Measurements from ENCODE around the gene ADGRD1. TPM values are rescaled to one million over a fixed set of nuclear protein-coding genes. Genes with fewer than 3 reads are reported as not detected.
A peak's percentile ranks its signal among the peaks of the same experiment; 100 is the strongest.

The ADGRD1 gene
- total and polyA plus RNA-seq, 8 donors: 1.4 to 7.3 (median 5.2) TPM

- Histone ChIP-seq H3K9me3 (no peaks in the 10 kb centered on the region), H3K27ac (no peak overlapping the region), H3K27me3 (no peaks in the 10 kb centered on the region), H3K4me1 (no peaks in the 10 kb centered on the region), H3K4me3 (no peak overlapping the region), H3K36me3 (no peaks in the 10 kb centered on the region)
- TF ChIP-seq CTCF (IDR thresholded peaks at IDR 0.05): no peak
- FAIRE-seq (no peak), DNase-seq (peak in 1 of 6 donors; percentile 37), ATAC-seq (no peak)
- intact Hi-C loops (cut with DNase I): no loop called here
- 75 to 76% methylated on average over 13 of the region's 13 CpGs for WGBS, 2 donors
These were observed 143.0 kb downstream of the ADGRD1 start for GRCh38 chr12:131096681-131097181.

GRCh38 chr12:131097202-131098177 lies 143.8 kb downstream of the ADGRD1 start:
- Histone ChIP-seq H3K4me3 (no peak overlapping the region), H3K27me3 (no peaks in the 10 kb centered on the region), H3K36me3 (no peaks in the 10 kb centered on the region), H3K9me3 (no peaks in the 10 kb centered on the region), H3K27ac (no peak overlapping the region), H3K4me1 (no peaks in the 10 kb centered on the region)
- DNase-seq (peak in 1 of 6 donors; percentile 47), ATAC-seq (no peak), FAIRE-seq (no peak)
- TF ChIP-seq CTCF (IDR thresholded peaks at IDR 0.05): no peak
- intact Hi-C loops (cut with DNase I): no loop called here
- 70 to 76% methylated on average over 27 to 31 of the region's 31 CpGs for WGBS, 2 donors

GRCh38 chr12:131098178-131098981 lies 144.7 kb downstream of the ADGRD1 start:
- no peaks in the 10 kb centered on the region for H3K4me1 ChIP-seq
- TF ChIP-seq CTCF (IDR thresholded peaks at IDR 0.05): no peak

GRCh38 chr12:131100031-131100674 lies 146.4 kb downstream of the ADGRD1 start:
- Histone ChIP-seq H3K4me3 (no peak overlapping the region), H3K9me3 (no peaks in the 10 kb centered on the region), H3K27ac (no peak overlapping the region), H3K36me3 (no peaks in the 10 kb centered on the region), H3K27me3 (no peaks in the 10 kb centered on the region), H3K4me1 (no peaks in the 10 kb centered on the region)
- no peak for TF ChIP-seq CTCF (IDR thresholded peaks at IDR 0.05)
- 83 to 91% methylated on average over 5 of the region's 5 CpGs for WGBS, 2 donors
- no peak for FAIRE-seq
- ATAC-seq: no peak
- intact Hi-C loops (cut with DNase I): loop anchor here in 2 of 3 donors (10.0 kb wide), 2 partner anchors 355 to 905 kb away; no protein-coding TSS in a partner anchor
- DNase-seq: no peak

More at GRCh38 chr12:131098178-131098981, 144.7 kb downstream of the ADGRD1 start:
- Histone ChIP-seq H3K27ac (no peak overlapping the region), H3K4me3 (no peak overlapping the region), H3K9me3 (no peaks in the 10 kb centered on the region), H3K27me3 (no peaks in the 10 kb centered on the region), H3K36me3 (no peaks in the 10 kb centered on the region)
- FAIRE-seq (no peak), ATAC-seq (no peak), DNase-seq (peak in 2 of 6 donors; percentile 7 to 30)
- 80 to 85% methylated on average over 19 of the region's 19 CpGs for WGBS, 2 donors
- intact Hi-C loops (cut with DNase I): no loop called here

Data from pancreas (tissue), 10 donors.